NCI-H1694 treated with DMSO at 0.1 percent for 48 hours (cell line): ENCODE results near the gene SLC16A11.

Source experiments
- DNase-seq: peaks from one replicate; lab custom pipeline; 2025; lab: John Stamatoyannopoulos, UW

The SLC16A11 gene

DNA sequence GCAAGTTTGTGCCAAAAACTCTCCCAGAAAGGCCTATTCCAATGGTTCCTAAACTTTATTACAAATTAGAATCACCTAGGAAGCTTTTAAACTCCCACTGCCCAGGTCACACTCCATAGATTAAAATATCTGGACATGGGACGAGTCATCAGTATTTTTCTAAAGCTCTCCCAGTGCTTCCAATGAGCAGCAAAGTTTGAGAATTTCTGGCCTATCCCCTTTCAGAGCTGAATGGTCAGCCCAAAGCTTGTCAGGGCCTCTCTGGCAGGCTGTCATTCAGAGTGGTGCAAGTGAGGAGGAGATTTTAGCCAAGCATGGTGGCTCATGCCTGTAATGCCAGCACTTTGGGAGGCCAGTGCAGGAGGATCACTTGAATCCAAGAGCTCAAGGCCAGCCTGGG, 18.6 kb downstream of the SLC16A11 start:
- DNase-seq: no peak

DNA sequence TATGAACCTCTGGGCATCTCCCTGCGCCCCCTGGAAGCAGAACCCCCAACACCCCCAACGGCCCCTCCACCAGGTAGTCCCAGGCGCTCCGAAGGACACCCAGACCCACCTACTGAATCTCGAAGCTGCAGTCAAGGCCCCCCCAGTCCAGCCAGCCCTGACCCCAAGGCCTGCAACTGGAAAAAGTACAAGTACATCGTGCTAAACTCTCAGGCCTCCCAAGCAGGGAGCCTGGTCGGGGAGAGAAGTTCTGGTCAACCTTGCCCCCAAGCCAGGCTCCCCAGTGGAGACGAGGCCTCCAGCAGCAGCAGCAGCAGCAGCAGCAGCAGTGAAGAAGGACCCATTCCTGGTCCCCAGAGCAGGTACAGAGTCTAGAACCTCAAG, 19.5 kb downstream of the SLC16A11 start:
- no peak for DNase-seq

DNA sequence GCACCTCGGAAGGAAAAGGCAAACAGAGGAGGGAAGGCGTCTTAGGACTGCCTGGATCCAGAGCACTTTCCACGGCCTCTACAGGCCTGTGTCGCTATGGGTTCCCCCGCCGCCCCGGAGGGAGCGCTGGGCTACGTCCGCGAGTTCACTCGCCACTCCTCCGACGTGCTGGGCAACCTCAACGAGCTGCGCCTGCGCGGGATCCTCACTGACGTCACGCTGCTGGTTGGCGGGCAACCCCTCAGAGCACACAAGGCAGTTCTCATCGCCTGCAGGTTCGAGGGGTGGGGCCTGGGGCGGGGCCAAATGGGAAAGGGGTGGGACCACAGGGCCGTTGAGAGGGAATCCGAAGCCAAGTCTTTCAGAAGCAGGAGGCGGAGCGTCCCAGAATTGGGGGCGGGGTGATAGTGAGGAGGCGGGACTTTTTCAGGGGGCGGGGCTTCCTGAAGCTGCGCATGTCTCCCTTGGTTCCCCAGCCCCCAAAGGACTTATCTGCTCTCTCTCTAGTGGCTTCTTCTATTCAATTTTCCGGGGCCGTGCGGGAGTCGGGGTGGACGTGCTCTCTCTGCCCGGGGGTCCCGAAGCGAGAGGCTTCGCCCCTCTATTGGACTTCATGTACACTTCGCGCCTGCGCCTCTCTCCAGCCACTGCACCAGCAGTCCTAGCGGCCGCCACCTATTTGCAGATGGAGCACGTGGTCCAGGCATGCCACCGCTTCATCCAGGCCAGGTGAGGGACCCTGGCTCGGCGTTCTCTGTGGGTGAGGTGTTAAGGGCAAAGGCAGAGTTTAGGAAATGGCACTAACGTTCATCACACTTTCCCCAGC, 20.1 kb downstream of the SLC16A11 start:
- no peak for DNase-seq

DNA sequence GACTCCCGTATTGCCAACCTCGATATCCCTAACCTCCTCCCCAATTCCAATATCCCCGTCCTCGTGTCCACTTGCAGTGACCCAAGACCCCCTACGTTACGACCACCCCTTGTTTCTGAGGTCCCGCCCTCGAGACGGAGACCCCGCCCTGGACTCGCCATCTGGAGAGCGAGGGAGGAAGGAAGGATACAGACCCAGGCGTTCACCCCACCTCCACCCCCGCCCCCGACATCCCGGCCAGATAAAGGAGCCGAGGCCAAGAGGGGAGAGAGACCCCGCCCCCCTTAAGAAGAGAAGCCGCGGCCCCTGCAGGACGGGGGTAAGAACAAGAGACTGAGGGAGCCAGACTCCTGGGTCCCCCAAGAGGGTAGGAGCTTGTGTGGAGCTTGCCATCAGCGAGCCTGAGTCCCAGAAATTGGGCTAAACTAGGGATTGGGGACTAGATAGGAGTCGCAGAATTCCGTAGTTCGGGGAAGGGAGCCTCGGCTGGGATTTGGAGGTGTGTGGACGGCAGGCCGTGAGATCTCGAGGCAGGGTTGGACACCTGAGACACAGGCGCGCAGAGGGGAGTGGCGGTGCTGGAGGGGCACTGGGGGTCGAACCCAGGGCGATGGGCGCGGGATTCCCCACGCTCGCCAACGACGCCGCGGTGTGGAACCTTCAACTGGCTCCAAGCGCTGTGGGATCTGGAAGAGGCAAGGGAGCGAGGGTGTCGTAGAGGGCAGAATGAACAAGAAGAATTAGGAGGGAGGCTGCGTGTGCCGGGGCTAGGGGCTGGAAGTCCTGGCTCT, 20.9 kb downstream of the SLC16A11 start, which contains the start of gene BCL6B:
TSS of gene BCL6B (plus strand) at position 270 of the 791 bp plus-strand sequence. CDS start 622 bp downstream, outside the sequence.
- DNase-seq: no peak

DNA sequence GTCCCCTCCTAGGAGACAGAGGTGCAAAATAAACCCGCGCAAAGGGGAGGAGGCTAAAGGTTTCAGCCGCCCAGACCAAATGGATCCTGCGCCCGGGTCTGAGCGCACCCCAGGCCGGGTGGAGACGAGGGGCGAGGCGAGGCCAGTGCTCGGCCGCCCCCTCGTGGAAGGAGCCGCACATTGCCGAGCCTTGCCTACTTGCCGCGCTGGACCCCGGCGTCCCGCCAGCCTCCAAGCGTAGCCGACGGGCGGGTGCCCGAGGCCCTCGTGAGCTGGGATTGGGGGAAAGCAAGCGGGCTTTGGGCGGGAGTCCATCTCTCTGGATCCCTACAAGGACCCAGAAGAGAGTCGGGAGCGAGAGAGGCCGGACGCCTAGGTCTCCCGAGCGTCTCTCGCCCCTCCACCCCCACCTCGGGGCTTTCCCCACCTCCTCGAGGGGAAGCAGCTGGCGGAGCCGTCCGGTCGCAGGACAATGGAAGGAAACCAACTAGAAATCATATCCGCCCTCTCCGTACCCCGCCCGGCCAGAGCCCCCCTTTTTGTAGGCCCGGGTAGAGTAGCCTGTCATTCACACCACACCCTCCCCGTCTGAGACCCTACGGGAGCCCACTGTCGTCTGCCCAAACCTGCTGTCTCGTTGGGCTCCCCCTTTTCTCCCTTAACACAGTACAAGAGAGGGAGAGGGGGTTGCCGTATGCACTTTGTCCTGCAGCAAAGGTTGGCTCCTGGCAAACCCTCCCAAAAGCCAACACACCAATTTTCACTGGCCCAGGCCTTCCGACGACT, 21.7 kb downstream of the SLC16A11 start:
- DNase-seq: peak; percentile 47

DNA sequence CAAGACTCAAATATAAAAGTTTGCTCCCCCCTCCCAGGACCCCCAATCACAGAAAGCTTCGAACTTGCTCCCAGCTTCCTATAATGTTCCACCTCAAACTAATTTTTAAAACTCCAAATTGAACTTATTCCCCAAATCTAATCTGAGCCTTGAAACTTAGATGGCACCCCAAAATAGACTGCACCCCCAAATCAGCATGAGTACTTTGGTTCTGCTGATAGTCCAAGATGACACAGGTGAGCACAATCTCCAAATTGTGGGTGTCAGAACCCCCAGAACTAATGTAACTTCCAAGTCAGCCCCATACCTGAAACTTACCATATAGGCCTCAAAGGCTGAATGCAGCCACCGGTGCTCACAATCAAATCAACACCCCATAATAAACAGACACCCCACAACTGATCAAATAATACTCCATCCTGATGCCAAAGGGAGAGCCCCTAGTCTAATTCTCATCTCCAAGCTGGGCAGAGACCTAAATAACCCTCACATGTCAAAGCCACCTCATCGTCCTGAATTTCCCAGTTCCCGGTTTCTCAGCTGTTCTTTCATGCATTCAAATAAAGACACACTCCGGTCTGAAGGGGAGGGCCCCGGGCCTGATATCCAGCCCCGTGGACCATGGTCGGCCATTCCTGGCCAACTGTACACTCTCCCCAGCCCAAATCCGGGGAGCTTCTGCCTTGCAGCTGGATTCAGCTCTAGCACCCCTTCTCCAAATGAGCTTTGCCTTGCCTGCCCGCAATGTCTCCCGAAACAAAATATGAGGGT, 22.8 kb downstream of the SLC16A11 start:
- DNase-seq: no peak

DNA sequence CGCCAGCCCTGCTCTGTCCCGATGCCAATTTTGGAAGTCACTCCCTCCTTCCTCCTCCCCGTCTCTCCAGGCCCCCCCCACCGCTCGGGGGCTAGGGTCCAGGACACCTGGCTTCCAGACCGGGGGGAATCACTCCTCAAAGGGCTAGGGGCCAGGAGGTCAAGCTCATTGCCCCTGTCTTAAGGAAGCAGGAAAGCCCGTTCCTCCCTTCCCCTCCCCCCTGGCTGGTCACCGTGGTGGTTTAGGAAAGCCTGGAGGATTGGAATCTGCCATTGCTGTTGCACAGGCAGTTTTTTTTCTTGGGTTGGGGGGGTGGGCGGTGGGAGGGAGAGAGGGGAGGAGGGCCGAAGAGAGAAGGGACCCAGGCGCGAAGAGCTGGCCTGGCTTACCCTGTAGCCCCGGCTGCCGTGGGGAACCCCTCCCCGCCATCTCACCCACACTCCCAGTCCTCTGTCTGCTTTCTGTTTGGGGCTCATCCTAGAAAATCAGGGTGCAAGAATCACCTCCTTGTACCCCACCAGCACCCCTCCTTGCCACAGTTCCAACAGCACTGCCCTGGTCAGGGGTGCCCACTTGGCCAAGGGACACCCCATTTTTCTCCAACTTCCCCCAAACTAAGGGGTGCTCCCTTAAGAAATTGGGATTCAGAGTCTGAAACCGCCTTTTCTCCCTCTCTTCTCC, 23.9 kb downstream of the SLC16A11 start:
- DNase-seq: peak; percentile 60

DNA sequence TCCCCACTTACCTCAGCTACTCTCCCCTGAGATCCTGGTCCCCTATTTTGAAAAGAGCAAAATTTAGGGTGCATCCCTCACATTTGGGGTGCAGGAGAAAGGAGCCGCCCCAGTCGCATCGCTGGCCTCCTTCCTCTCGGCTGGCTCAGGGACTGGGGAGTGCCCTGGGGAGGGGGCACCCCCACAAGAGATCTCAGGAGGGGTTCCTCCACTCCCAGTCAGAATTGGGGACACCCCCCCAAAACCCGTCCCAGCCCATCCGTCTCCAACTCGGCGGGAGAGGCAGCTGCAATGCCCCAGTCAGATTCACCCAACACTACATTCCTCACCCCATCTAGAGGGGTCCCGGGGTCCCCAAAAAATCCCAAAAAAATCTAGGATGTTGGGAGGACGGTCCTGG, 24.5 kb downstream of the SLC16A11 start:
- DNase-seq: no peak

DNA sequence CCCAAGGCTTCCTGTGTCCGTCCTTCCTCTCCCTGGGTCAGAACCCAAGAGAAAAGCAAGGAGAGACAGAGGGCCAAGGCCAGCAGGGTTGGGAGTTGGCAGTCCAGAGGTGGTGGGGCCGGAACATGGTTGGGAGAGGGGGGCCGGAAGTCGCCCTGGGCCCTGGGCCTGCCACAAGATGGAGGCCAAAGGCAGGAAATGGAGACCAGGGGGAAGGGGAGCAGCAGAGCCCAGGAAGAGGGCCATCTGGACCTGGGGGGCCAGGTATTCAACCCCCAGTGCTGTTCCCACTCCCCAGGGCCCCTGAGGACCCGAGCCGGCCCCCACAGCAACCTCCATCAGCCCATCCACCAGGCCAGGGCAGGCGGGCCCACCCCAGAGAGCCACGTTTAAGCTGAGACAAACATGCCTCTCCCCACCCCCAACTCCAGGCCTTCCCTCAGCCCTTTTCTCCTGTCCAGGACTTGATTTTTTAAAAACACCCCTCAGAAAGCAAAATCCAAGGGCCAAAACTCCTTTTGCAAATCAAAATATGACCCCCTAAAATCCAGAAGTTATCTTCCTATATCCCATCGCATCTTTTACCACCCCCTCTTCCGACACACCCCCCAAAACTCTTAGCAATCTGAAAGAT, 25.4 kb downstream of the SLC16A11 start:
- no peak for DNase-seq

DNA sequence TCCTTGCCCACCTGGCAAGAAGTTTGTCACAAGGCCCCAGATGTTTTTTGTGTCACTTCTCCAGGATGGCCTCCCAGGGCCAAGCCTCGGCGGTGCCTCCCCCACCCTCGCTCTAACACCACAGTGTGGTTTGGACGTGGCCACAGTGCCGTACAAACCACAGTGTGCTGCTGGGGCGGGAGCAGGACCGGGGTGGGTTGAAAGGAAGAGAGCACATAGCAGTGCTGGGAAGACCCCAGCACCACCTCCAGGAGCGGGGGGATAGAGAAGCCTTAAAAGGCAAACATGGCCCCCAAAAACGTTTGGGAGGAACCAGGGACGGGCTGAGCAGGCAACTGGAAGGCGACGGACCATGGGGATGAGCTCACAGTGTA, 26.1 kb downstream of the SLC16A11 start:
- DNase-seq: no peak

DNA sequence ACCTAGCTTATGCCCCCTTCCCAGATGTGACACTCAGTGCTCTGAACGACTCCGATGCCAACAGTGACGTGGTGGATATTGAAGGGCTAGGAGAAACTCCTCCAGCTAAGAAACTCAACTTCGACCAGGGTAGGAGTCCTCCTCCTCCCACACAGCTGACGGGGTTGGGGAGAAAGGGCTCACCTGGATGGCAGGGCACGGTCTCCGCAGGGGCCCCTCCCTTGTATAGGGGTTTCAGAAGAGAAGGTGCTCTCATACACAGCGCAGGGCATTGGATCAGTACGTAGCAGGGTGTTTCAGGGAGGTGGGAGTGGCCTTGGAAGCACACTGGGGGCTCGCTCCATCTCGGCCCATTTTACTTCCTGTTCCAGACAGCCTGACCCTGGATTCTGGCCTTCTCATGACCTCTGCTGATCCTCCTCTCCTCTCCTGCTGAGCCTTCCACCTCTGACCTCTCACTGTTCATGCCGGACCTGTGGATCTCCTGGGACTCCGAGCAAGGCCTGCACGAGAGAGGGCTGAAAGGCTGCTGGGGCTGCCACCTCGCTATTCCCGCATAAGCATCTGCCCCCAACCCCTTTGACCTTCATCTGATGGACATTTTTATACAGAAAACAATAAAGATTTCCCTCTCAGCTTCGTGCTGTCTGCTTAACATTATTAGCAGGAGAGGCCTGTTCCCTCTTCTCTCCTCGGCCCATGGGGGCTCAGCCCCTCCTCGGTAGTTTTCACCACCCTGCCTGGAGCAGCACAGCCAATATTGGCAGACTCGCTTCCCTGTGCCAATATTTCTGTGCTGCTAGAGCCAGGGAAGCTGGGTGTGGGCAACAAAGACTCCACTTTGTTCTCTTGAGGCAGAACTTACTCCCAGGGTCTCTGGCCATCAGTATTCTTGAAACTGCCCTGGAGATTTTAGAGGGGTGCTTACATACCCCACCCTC, 26.7 kb downstream of the SLC16A11 start:
- DNase-seq: no peak

DNA sequence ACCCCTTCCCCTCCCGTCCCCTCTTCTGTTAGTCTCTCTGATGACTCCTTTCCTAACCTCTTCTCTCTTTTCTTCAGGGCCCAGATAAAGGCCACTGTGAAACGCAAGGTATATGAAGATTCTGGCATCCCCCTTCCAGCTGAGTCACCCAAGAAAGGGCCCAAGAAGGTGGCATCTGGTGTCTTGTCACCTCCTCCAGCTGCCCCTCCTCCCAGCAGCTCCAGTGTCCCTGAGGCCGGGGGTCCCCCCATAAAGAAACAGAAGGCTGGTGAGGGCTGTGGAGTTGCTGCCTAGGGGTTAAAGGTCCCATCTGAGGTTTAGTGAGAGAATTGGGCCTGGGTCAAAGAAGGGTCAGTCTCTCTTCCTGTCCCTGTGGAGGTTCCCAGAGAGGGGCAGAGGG, 27.5 kb downstream of the SLC16A11 start:
- DNase-seq: no peak

DNA sequence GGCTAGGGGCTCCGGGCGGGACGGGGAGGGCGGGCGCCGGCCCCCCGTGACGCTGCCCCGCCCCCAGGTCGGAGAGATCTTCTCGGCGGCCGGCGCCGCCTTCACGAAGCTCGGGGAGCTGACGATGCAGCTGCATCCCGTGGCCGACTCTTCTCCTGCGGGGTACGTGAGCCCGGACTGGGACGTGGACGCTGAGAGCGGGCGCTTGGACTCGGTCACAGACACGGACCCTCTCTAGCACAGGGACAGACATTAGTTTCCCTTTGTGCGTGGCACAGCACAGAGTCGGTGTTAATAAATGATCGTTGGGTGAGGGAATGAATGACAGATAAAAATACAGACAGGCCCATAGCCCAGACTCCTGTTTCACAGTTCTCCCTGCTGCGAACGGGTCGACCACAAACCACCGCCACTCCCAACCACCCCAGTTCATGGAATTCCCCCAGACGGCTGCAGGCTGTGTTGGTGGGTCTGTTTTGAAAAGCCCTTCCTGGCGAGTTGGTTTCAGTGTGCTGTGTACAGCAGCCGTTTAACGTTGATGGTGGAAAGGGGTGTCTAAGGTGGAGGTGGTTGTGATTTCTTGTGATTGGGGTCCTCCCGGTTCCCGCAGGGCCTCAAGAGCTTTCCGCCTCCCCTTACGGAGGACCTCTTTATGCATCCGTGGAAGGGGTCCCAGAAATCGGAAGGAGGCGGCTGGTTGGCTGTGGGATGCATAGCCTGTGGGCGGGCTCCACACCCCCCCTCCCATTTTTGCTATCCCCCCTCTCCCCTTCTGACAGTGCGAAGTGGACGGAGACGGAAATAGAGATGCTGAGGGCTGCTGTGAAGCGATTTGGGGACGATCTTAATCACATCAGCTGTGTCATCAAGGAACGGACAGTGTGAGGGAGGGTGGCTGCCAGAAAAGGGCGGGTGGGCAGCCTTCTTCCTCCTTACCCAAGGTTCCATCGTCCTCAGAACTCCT, 28.6 kb downstream of the SLC16A11 start:
- DNase-seq: no peak

DNA sequence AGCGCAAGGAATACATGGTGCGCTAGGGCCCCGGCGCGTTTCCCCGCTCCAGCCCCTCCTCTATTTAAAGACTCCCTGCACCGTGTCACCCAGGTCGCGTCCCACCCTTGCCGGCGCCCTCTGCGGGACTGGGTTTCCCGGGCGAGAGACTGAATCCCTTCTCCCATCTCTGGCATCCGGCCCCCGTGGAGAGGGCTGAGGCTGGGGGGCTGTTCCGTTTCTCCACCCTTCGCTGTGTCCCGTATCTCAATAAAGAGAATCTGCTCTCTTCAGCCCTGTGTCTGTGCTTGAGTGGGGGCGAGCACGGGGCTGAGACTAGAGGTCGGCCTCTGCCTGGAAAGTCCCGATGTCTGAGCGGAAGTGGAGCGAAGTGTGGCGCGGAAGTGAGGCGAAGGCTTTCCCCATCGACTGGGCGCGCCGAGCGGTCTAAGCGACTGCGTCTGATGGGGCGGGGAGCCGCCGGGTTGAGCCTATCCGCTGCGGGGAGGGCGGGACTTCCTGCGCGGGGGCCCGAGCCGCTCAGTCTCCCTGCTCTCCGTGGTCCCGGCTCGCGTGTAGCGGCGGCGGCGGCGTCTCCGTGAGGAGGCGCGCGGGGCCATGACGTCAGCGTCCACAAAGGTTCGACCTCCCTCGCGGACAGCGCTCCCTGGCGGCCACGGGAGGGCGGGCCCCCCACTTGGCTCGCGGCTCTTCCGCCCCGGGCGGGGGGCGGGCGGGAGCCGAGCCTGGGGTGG, 29.5 kb downstream of the SLC16A11 start:
- peak; percentile 93 for DNase-seq

DNA sequence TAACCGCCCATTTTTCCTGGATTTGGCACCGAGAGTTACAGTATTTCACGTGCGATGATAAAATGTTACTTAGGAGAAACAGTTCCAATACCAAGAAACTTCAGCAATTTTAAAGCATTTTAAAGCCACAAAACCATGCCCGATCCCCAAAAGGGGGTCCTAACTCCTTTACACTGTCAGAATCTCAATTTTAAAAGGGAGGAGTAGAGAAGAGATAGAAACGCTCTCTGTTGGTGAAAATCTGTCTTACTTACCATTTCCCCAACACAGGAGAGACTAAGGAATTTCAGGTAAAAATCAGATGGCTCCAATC, 32.0 kb downstream of the SLC16A11 start:
- DNase-seq: no peak

DNA sequence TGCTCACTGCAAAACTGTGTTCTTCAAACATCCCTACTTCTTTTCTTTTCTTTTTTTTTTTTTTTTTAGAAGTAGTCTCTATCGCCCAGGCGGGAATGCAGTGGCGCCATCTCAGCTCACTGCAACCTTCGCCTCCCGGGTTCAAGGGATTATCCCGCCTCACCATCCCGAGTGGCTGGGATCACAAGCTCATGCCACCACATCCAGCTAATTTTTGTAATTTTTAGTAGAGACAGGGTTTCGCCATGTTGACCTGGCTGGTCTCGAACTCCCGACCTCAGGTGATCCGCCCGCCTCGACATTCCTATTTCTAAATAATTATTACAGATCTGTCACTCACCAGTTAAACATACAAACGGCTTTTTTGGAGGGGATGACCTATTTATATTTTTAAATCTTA, 32.5 kb downstream of the SLC16A11 start:
- DNase-seq: no peak

DNA sequence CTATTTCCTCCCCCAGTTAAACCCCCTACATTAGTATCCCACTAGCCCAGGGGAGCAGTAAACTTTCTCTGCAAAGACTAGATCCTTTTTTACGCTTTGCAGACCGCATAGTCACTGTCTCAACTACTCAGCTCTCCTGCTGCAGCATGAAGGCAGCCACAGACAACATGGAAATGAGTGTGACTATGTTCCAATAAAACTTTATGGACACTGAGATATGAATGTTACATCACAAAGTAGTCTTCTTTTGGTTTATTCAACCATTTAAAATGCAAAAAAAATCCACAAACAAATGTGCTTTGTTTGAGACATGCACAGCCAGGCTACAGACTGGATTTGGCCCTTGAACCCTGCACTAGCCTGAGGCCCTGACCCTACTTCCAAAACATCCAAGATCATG, 33.4 kb downstream of the SLC16A11 start:
- DNase-seq: no peak

DNA sequence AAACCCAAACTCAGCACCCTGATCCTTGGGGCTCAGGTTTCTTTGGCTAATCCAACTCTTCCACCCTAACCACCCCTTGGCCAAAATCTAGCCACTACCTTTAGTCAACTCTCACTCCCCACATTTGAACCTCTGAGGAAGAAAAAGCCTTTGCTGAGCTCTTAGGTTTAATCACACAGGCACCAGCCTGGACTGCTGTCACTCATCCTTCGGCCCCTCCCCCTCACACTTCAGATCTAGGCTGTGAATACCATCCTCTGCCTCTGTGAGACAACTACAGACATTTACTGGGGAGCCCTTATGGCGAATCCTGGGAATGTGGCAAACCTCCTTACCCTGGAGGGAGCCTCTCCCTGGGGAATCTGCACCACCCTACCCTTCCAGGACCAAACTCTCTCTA, 36.7 kb downstream of the SLC16A11 start:
- DNase-seq: no peak
